Spleen (tissue), 11 donors: Measurements from ENCODE around the gene FGF23. TPM values are rescaled to one million over a fixed set of nuclear protein-coding genes. Genes with fewer than 3 reads are reported as not detected.
"Not testable (repeated sequence)": the region's sequence is repeated elsewhere in the genome, so short reads cannot be mapped to it uniquely, and the experiment has no call there.

Source experiments
- DNase-seq: peaks from one replicate; pipeline ENCODE4 v3.0.0-alpha.2; 2020
- H3K27ac ChIP-seq, 8 donors: fragments of 200-600 bp; sonication (generic) in 7 of 8; 1 replicate in 4 of 8; 2 replicates in 4 of 8; pipeline versions ENCODE4 v1.5.0 to v1.8.0; 2016 to 2021; ENCODE audit warnings: inconsistent platforms in 4 of 8, mild to moderate bottlenecking in 4 of 8, moderate library complexity in 1 of 8
- H3K27me3 ChIP-seq, 7 donors: fragments of 200-600 bp; sonication (generic) in 6 of 7; replicated peaks in 1 of 7; 1 replicate in 4 of 7; 2 replicates in 3 of 7; pipeline versions ENCODE4 v1.5.0 to v1.8.0; 2016 to 2021; ENCODE audit warnings: inconsistent platforms in 3 of 7, mild to moderate bottlenecking in 1 of 7
- H3K36me3 ChIP-seq, 6 donors: fragments of 200-600 bp; sonication (generic) in 5 of 6; 1 replicate in 4 of 6; 2 replicates in 2 of 6; pipeline versions ENCODE4 v1.5.0 to v1.8.0; 2016 to 2021; ENCODE audit warnings: inconsistent platforms in 2 of 6
- H3K4me1 ChIP-seq, 6 donors: fragments of 200-600 bp; sonication (generic) in 5 of 6; 1 replicate in 3 of 6; 2 replicates in 3 of 6; pipeline versions ENCODE4 v1.5.0 to v1.8.0; 2016 to 2021; ENCODE audit warnings: inconsistent platforms in 3 of 6
- H3K4me3 ChIP-seq, 8 donors: fragments of 200-600 bp; sonication (generic) in 7 of 8; 1 replicate in 4 of 8; 2 replicates in 4 of 8; pipeline versions ENCODE4 v1.5.0 to v1.8.0; 2016 to 2021; ENCODE audit warnings: inconsistent platforms in 4 of 8, mild to moderate bottlenecking in 4 of 8, moderate library complexity in 2 of 8
- H3K9me3 ChIP-seq, 8 donors: fragments of 200-600 bp; sonication (generic) in 7 of 8; 1 replicate in 4 of 8; 2 replicates in 4 of 8; pipeline versions ENCODE4 v1.5.0 to v1.8.0; 2016 to 2021; ENCODE audit warnings: inconsistent platforms in 4 of 8
- CTCF ChIP-seq, 11 experiments: fragments of 200-600 bp in 7 of 11; fragments of 450-650 bp in 4 of 11; sonication (generic) in 4 of 11; IDR thresholded peaks in 8 of 11; conservative IDR thresholded peaks in 3 of 11; 1 replicate in 7 of 11; 2 replicates in 4 of 11; pipeline versions ENCODE4 v1.4.0 to v1.8.0; 2016 to 2021; ENCODE audit warnings: antibody characterized with exemption in 11 of 11, inconsistent platforms in 4 of 11, mild to moderate bottlenecking in 1 of 11
- POLR2A ChIP-seq, 3 donors: fragments of 450-650 bp; IDR thresholded peaks; one replicate each; pipeline ENCODE4 v1.5.1; 2017; ENCODE audit warnings: antibody characterized with exemption in 3 of 3, mild to moderate bottlenecking in 1 of 3
- POLR2AphosphoS5 ChIP-seq, 3 donors: sonication (generic); formaldehyde crosslinking; IDR thresholded peaks; one replicate each; pipeline ENCODE4 v1.5.1; 2017; ENCODE audit warnings: antibody characterized with exemption in 3 of 3
- WGBS, 5 donors: extraction: QIAGEN DNeasy Blood & Tissue Kit in 3 of 5; methylation state at CpG; one replicate each; pipeline versions ENCODE4 v1.1.5 to v1.1.7; 2013 to 2018; 5-methylcytosine and 5-hydroxymethylcytosine counted together
- intact Hi-C: fragments of 100-400 bp; cut with DNase I; formaldehyde crosslinking; loops from one replicate; pipeline ENCODE4 v1.15.0; 2023; ENCODE audit warnings: low total_unique reads
- polyA plus RNA-seq, 3 donors: library from polyadenylated mRNA; stranded (reverse); fragments of 200-250 nt; gene quantifications; one replicate each; pipeline ENCODE4 v1.2.1, GENCODE V29; 2013
- total RNA-seq, 7 donors: library from RNA; depleted of rRNA in 3 of 7; stranded (reverse); fragments of >200 nt in 3 of 7; fragmentation: NEBNext Ultra II Directional in 4 of 7; extraction: Animal tissue kit (Norgen Biotek cat#: 25700) in 4 of 7; gene quantifications; one replicate each; pipeline versions ENCODE4 v1.1.0 to v1.2.1, GENCODE V29; 2016 to 2021
- donor health status: healthy with polysubstance abuse.
- donor health status: DM: no; HTN: no; CAD: no; lungs with moderate emphysema.
- donor health status: DM: no; HTN: no; CAD: no.
- donor health status: Bipolar disorder and iron deficiency.
- donor health status: healthy.
- donor health status: DM: no; HTN: no; CAD: no.
- donor health status: DM: yes; HTN: yes; CAD: no.

Gene FGF23
- total and polyA plus RNA-seq, 10 donors, result 0.03 TPM; not detected in 9

- H3K4me1 ChIP-seq, result no peaks in the 10 kb centered on the region
- peaks cover 0 to 4% (median 0%) of the 10 kb centered on the region in 7 donors for H3K27me3 ChIP-seq
- TF ChIP-seq POLR2A (IDR thresholded peaks at IDR 0.05), result no peak
- TF ChIP-seq CTCF (IDR thresholded peaks at IDR 0.05 in 8 of 11, conservative IDR thresholded peaks at IDR 0.05 in 3 of 11), result no peak
- no peak for TF ChIP-seq POLR2AphosphoS5 (IDR thresholded peaks at IDR 0.05)
- no peak overlapping the region for H3K27ac ChIP-seq
- intact Hi-C loops, result no loop called here
- H3K9me3 ChIP-seq, result no peaks in the 10 kb centered on the region
- no peak for DNase-seq
- WGBS, 5 donors, result 83 to 94% (median 90%) methylated on average over 3 of the region's 3 CpGs
- no peak overlapping the region for H3K4me3 ChIP-seq
- no peaks in the 10 kb centered on the region for H3K36me3 ChIP-seq
Measured at GRCh38 chr12:4407136-4407535, 27.6 kb upstream of the FGF23 start.

- H3K4me3 ChIP-seq, intact Hi-C loops, H3K9me3 ChIP-seq, H3K27ac ChIP-seq, H3K4me1 ChIP-seq, H3K36me3 ChIP-seq, DNase-seq: not testable (repeated sequence)
- WGBS, 5 donors, result 87 to 96% (median 89%) methylated on average over 8 of the region's 8 CpGs
- H3K27me3 ChIP-seq, result peaks cover 0 to 12% (median 0%) of the 10 kb centered on the region in 7 donors
Measured at GRCh38 chr12:4404877-4405637, 25.5 kb upstream of the FGF23 start.

- H3K27me3 ChIP-seq, result peaks cover 0 to 12% (median 0%) of the 10 kb centered on the region in 7 donors
- intact Hi-C loops, result no loop called here
- H3K27ac ChIP-seq, result no peak overlapping the region
- H3K36me3 ChIP-seq, result no peaks in the 10 kb centered on the region
- DNase-seq, result no peak
- no peaks in the 10 kb centered on the region for H3K9me3 ChIP-seq
- no peaks in the 10 kb centered on the region for H3K4me1 ChIP-seq
- no peak for TF ChIP-seq POLR2A (IDR thresholded peaks at IDR 0.05)
- no peak for TF ChIP-seq CTCF (IDR thresholded peaks at IDR 0.05 in 8 of 11, conservative IDR thresholded peaks at IDR 0.05 in 3 of 11)
- no peak for TF ChIP-seq POLR2AphosphoS5 (IDR thresholded peaks at IDR 0.05)
- no peak overlapping the region for H3K4me3 ChIP-seq
- WGBS, 5 donors, result 75 to 95% (median 82%) methylated on average over 4 of the region's 4 CpGs
Measured at GRCh38 chr12:4402996-4403395, 23.5 kb upstream of the FGF23 start.

- Histone ChIP-seq H3K4me3 (no peak overlapping the region), H3K4me1 (no peaks in the 10 kb centered on the region), H3K27me3 (peaks cover 0 to 12% (median 0%) of the 10 kb centered on the region in 7 donors), H3K27ac (no peak overlapping the region), H3K9me3 (no peaks in the 10 kb centered on the region), H3K36me3 (no peaks in the 10 kb centered on the region)
- DNase-seq, result no peak
- intact Hi-C loops, result no loop called here
- TF ChIP-seq CTCF (IDR thresholded peaks at IDR 0.05 in 8 of 11, conservative IDR thresholded peaks at IDR 0.05 in 3 of 11) (no peak), POLR2A (IDR thresholded peaks at IDR 0.05) (no peak), POLR2AphosphoS5 (IDR thresholded peaks at IDR 0.05) (no peak)
- 76 to 86% (median 83%) methylated on average over 3 of the region's 3 CpGs for WGBS, 5 donors
Measured at GRCh38 chr12:4401117-4401516, 21.6 kb upstream of the FGF23 start.
